Smooth muscle cell of trachea (primary cell): Measurements from ENCODE around the gene FAM180B. TPM values are rescaled to one million over a fixed set of nuclear protein-coding genes. Genes with fewer than 3 reads are reported as not detected.

Source experiments
- total RNA-seq: library from RNA; depleted of rRNA; stranded (reverse); fragments of >200 nt; gene quantifications from 2 replicates; pipeline ENCODE4 v1.2.1, GENCODE V29; 2014

The FAM180B gene
- 0.17 TPM in 1 of 2 replicates, not detected in the other for total RNA-seq

GRCh38 chr11:47586098-47586855, at the start of gene FAM180B:
Gene FAM180B, plus strand, starts transcription at chr11:47586678. Its CDS starts 91 bp downstream, at chr11:47586769.

DNA sequence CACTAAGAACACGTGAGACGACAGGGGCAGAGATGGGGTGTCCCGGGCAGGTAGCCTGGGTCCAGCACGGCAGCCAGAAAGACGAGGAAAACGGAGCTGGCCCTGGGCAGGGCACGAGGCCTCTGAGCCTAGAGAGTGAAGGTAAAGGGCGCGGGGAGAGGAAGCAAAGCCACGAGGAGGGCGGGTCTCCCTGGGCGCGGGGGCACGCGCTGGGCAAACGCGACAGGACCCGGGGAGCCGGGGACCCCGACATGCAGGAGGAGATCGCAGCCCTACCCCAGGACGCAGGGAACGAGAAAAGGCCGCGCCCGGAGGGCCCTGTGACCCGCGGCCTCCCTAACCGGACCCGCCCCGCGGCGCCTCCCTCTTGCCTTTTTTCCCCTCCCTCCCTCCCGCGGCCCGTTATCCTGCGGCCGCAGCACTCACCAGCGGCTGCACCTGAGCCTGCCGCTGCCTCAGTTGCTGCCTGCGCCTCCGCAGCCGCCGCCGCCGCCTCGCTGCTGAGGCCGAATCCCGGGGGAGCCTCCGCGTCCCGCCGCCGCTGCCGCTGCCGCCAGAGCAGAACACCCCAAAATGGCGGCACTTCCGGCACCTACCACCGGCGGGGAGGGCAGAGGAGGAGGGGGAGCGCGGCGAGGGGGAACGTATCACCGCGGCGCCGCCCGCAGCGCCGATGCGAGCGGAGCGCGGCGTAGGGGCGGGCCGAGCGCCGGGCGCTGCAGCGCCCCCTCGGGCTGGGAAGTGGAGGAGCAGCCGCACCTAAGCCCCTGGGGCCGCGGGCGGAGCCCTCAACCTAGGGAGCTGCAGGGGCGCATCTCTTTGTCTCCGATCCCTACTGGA, 33.7 kb upstream of the FAM180B start, which contains the start of gene CELF1:
CELF1 (minus strand) TSS at position 567 of the 840 bp plus-strand sequence. CDS start 53,609 bp downstream, outside the sequence.

DNA sequence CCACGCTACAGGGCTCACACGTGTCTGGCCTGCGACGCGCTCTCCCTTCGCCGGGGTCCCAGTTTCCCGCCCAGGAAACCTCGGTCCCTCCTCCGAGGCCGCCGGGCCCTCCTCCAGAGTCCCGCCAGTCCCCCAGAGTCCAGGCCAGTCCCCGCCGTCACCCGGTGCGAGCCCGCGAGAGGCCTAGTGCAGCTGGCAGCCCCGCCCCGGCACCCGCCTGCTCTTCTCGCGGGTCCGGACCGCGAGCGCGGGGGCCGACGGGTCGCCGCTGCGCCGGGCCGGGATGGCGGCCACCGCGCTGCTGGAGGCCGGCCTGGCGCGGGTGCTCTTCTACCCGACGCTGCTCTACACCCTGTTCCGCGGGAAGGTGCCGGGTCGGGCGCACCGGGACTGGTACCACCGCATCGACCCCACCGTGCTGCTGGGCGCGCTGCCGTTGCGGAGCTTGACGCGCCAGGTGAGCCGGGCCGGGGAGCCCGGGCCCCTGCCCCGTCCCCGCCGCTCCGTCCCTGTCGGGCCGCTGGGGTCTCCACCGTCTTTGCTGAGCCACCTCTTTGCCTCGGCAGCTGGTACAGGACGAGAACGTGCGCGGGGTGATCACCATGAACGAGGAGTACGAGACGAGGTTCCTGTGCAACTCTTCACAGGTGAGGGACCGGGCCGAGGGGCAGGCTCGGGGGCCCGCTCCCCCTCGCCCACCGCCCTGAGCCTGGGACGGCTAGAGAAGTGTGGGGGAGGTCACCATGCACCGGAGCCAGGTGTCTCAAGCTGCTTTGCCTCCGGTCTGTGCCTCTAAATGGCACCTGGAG, 20.9 kb upstream of the FAM180B start, which contains the start of gene PTPMT1:
PTPMT1 (plus strand) TSS at position 260 of the 809 bp plus-strand sequence; CDS start at position 284, 24 bp downstream.

GRCh38 chr11:47578524-47579494, 7.7 kb upstream of the FAM180B start, which contains the start of the genes KBTBD4 and NDUFS3:
Gene KBTBD4, minus strand, starts transcription at chr11:47578970. Its CDS starts 19 bp downstream, at chr11:47578951.
Gene NDUFS3, plus strand, starts transcription at chr11:47579074. Its CDS starts 18 bp downstream, at chr11:47579092.

GRCh38 chr11:47593934-47594855, 7.7 kb downstream of the FAM180B start, which contains the start of gene C1QTNF4:
Gene C1QTNF4, minus strand, starts transcription at chr11:47594411. Its CDS starts 3,601 bp downstream, at chr11:47590810.

Other genes with a start within 250 kb of the FAM180B start
- not detected in 2 replicates for gene MYBPC3, start 234.0 kb upstream of the FAM180B start, total RNA-seq
- gene SPI1, start 208.1 kb upstream of the FAM180B start, total RNA-seq: not detected in 2 replicates
- gene SLC39A13, start 178.1 kb upstream of the FAM180B start, total RNA-seq: 84.9 and 147 TPM in 2 replicates
- gene PSMC3, start 160.2 kb upstream of the FAM180B start, total RNA-seq: 121 and 239 TPM in 2 replicates
- 0.17 TPM in 1 of 2 replicates, not detected in the other for gene RAPSN, start 137.5 kb upstream of the FAM180B start, total RNA-seq
- gene CELF1, start 33.5 kb upstream of the FAM180B start, total RNA-seq: 96.9 and 99.4 TPM in 2 replicates
- 69.1 and 79.6 TPM in 2 replicates for gene PTPMT1, start 21.1 kb upstream of the FAM180B start, total RNA-seq
- gene KBTBD4, start 7.7 kb upstream of the FAM180B start, total RNA-seq: 34.6 and 36.4 TPM in 2 replicates
- 54.7 and 91.9 TPM in 2 replicates for gene NDUFS3, start 7.6 kb upstream of the FAM180B start, total RNA-seq
- gene C1QTNF4, start 7.7 kb downstream of the FAM180B start, total RNA-seq: 0.15 and 0.17 TPM in 2 replicates
- 73.3 and 98.5 TPM in 2 replicates for gene MTCH2, start 55.9 kb downstream of the FAM180B start, total RNA-seq
- 1.0 and 2.8 TPM in 2 replicates for gene AGBL2, start 128.7 kb downstream of the FAM180B start, total RNA-seq
- gene FNBP4, start 180.7 kb downstream of the FAM180B start, total RNA-seq: 62.0 and 86.0 TPM in 2 replicates